Subcutaneous abdominal adipose tissue (tissue), 5 donors: ENCODE data around the gene MANBA.
"Not testable (repeated sequence)": the region's sequence is repeated elsewhere in the genome, so short reads cannot be mapped to it uniquely, and the experiment has no call there.

Source experiments
- H3K27ac ChIP-seq: one replicate; pipeline ENCODE4 v1.7.0; 2013; ENCODE audit warnings: low read depth, mild to moderate bottlenecking, inconsistent platforms, low read length, moderate library complexity
- H3K27me3 ChIP-seq, 5 donors: one replicate each; pipeline ENCODE4 v1.7.0; 2013; ENCODE audit warnings: low read length in 5 of 5, inconsistent platforms in 1 of 5; ENCODE audit not compliant: control insufficient read depth in 5 of 5, insufficient read depth in 4 of 5
- H3K36me3 ChIP-seq, 5 donors: one replicate each; pipeline ENCODE4 v1.7.0; 2013; ENCODE audit warnings: low read length in 5 of 5; ENCODE audit not compliant: control insufficient read depth in 5 of 5, insufficient read depth in 5 of 5
- H3K4me1 ChIP-seq, 5 donors: one replicate each; pipeline ENCODE4 v1.7.0; 2013; ENCODE audit warnings: low read length in 5 of 5, mild to moderate bottlenecking in 3 of 5, moderate library complexity in 1 of 5; ENCODE audit not compliant: control insufficient read depth in 5 of 5, insufficient read depth in 5 of 5
- H3K4me3 ChIP-seq, 5 donors: one replicate each; pipeline ENCODE4 v1.7.0; 2013; ENCODE audit warnings: low read length in 5 of 5, low read depth in 1 of 5
- H3K9ac ChIP-seq, 5 donors: one replicate each; pipeline ENCODE4 v1.7.0; 2013; ENCODE audit warnings: low read length in 5 of 5, mild to moderate bottlenecking in 4 of 5, moderate library complexity in 3 of 5
- H3K9me3 ChIP-seq, 5 donors: one replicate each; pipeline ENCODE4 v1.7.0; 2013; ENCODE audit warnings: low read length in 5 of 5; ENCODE audit not compliant: control insufficient read depth in 5 of 5
- donor health status: healthy.
- donor health status: healthy.
- donor health status: healthy.
- donor health status: healthy.
- donor health status: healthy.

Gene MANBA

GRCh38 chr4:102619021-102619420 is 141.7 kb downstream of the MANBA start:
- peaks cover 3 to 30% (median 26%) of the 10 kb centered on the region in 5 donors for H3K36me3 ChIP-seq
- not testable (repeated sequence) for H3K27me3 ChIP-seq, H3K27ac ChIP-seq, H3K9me3 ChIP-seq, H3K4me3 ChIP-seq, H3K9ac ChIP-seq
- H3K4me1 ChIP-seq = peaks cover 0 to 16% (median 0%) of the 10 kb centered on the region in 5 donors

GRCh38 chr4:102616636-102617035 is 144.1 kb downstream of the MANBA start:
- no peak overlapping the region for H3K4me3 ChIP-seq
- H3K27me3 ChIP-seq = no peaks in the 10 kb centered on the region
- no peak overlapping the region for H3K9ac ChIP-seq
- H3K4me1 ChIP-seq = peaks cover 0 to 19% (median 0%) of the 10 kb centered on the region in 5 donors
- no peak overlapping the region for H3K27ac ChIP-seq
- H3K36me3 ChIP-seq = peaks cover 11 to 54% (median 50%) of the 10 kb centered on the region in 5 donors
- no peaks in the 10 kb centered on the region for H3K9me3 ChIP-seq

DNA sequence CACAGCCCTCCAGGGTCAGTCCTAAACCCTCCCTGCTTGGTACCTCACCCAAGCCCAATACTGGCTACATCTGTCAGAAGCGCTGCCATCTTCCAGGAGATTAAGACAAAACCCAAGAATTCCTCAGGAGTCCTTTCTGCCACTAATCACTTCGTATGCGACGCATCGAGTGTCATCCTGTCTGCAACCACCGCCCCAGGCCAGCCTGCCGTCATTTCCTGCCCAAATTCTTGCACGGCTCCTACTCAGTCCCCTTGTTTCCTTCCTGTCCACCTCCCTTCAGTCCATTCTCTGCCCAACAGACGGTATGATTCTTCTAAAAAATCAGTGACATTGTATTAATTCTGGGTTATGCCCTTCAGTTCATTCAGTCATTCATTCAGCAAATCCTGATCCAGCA is 146.0 kb downstream of the MANBA start:
- peaks cover 0 to 19% (median 0%) of the 10 kb centered on the region in 5 donors for H3K4me1 ChIP-seq
- H3K4me3 ChIP-seq = no peak overlapping the region
- H3K9me3 ChIP-seq = no peaks in the 10 kb centered on the region
- peaks cover 23 to 72% (median 68%) of the 10 kb centered on the region in 5 donors for H3K36me3 ChIP-seq
- peak overlapping the region in 1 of 5 donors; percentile 7 for H3K9ac ChIP-seq
- H3K27me3 ChIP-seq = no peaks in the 10 kb centered on the region
- H3K27ac ChIP-seq = no peak overlapping the region

- Histone ChIP-seq H3K4me1 (peaks cover 0 to 19% (median 0%) of the 10 kb centered on the region in 5 donors), H3K9ac (no peak overlapping the region), H3K4me3 (no peak overlapping the region), H3K36me3 (peaks cover 33 to 91% (median 83%) of the 10 kb centered on the region in 5 donors), H3K27ac (no peak overlapping the region), H3K27me3 (no peaks in the 10 kb centered on the region), H3K9me3 (no peaks in the 10 kb centered on the region)
Observed at GRCh38 chr4:102612824-102613366, 147.9 kb downstream of the MANBA start.

DNA sequence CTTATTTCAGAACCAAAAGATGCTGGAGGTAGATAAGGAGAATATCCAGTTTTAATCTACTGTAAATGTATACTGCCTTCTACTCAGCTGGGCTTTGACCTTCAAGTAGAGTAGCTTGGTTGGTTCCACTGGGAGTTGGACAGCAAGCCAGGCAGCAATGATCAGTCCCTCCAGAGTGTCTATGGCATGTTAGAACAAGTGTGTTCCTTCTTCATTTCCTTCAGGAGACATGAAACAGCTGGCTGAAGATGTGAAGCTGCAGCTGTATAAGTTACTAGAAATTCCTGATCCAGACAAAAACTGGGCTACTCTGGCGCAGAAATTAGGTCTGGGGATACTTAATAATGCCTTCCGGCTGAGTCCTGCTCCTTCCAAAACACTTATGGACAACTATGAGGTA is 148.6 kb downstream of the MANBA start:
- Histone ChIP-seq H3K4me1 (peaks cover 0 to 19% (median 0%) of the 10 kb centered on the region in 5 donors), H3K9me3 (no peaks in the 10 kb centered on the region), H3K4me3 (no peak overlapping the region), H3K27me3 (no peaks in the 10 kb centered on the region), H3K9ac (no peak overlapping the region), H3K27ac (no peak overlapping the region), H3K36me3 (peaks cover 36 to 95% (median 87%) of the 10 kb centered on the region in 5 donors)

DNA sequence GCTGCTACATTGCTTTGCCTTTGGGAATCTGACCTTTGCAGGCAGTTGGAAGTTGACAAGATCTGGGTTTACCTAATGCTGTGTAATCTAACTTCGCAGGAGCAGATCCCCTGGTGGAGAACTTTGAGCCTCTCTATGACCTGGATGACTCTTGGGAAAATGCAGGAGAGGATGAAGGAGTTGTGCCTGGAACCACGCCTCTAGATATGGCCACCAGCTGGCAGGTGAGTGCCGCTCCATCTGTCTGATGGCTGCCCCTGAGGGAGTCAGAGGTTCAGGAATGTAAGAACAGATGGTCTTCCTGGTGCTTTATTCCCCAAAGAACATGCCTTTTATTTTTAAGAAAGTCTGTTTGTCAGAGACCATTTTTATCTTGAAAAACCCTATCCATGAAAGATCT is 150.3 kb downstream of the MANBA start:
- no peak overlapping the region for H3K4me3 ChIP-seq
- peaks cover 0 to 12% (median 0%) of the 10 kb centered on the region in 5 donors for H3K4me1 ChIP-seq
- no peaks in the 10 kb centered on the region for H3K9me3 ChIP-seq
- no peak overlapping the region for H3K27ac ChIP-seq
- peaks cover 41 to 98% (median 86%) of the 10 kb centered on the region in 5 donors for H3K36me3 ChIP-seq
- no peak overlapping the region for H3K9ac ChIP-seq
- no peaks in the 10 kb centered on the region for H3K27me3 ChIP-seq

GRCh38 chr4:102610007-102610406 is 150.8 kb downstream of the MANBA start:
- Histone ChIP-seq H3K36me3 (peaks cover 42 to 98% (median 83%) of the 10 kb centered on the region in 5 donors), H3K4me1 (peaks cover 0 to 10% (median 0%) of the 10 kb centered on the region in 5 donors), H3K9ac (no peak overlapping the region), H3K9me3 (no peaks in the 10 kb centered on the region), H3K27ac (no peak overlapping the region), H3K4me3 (no peak overlapping the region), H3K27me3 (no peaks in the 10 kb centered on the region)

GRCh38 chr4:102608190-102608589 is 152.6 kb downstream of the MANBA start:
- Histone ChIP-seq H3K27ac (no peak overlapping the region), H3K9ac (no peak overlapping the region), H3K4me1 (peaks cover 0 to 4% (median 0%) of the 10 kb centered on the region in 5 donors), H3K36me3 (peaks cover 56 to 96% (median 76%) of the 10 kb centered on the region in 5 donors), H3K27me3 (no peaks in the 10 kb centered on the region), H3K9me3 (no peaks in the 10 kb centered on the region), H3K4me3 (no peak overlapping the region)

DNA sequence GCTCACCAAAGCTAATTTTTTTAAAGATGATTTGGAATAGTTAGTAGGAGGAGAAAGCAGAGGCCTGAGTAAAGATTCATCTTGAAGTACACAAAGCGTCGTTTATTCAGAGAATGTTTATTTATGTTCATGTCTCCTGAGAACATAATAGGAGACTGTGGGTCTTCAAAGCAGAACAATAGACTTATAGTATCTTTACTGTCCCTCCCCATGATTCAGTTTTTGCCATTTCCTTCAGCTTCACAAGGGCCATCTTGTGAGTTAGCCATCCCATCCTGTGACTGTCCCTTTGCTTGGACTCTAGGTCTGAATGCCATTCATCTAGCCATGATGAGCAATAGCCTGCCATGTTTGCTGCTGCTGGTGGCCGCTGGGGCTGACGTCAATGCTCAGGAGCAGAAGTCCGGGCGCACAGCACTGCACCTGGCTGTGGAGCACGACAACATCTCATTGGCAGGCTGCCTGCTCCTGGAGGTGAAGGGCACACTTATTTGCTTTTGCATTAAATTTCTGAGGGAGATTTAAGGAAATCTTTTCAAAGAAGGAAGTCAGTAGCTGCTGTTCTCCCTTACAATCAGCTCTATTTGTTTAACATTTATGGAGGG is 153.8 kb downstream of the MANBA start:
- Histone ChIP-seq H3K27ac (no peak overlapping the region), H3K36me3 (peaks cover 54 to 89% (median 66%) of the 10 kb centered on the region in 5 donors), H3K4me3 (no peak overlapping the region), H3K9ac (no peak overlapping the region), H3K27me3 (no peaks in the 10 kb centered on the region), H3K4me1 (no peaks in the 10 kb centered on the region), H3K9me3 (no peaks in the 10 kb centered on the region)

GRCh38 chr4:102606261-102606660 is 154.5 kb downstream of the MANBA start:
- H3K27ac ChIP-seq = no peak overlapping the region
- peaks cover 48 to 89% (median 66%) of the 10 kb centered on the region in 5 donors for H3K36me3 ChIP-seq
- no peaks in the 10 kb centered on the region for H3K9me3 ChIP-seq

More at GRCh38 chr4:102606261-102606660, 154.5 kb downstream of the MANBA start:
- no peaks in the 10 kb centered on the region for H3K4me1 ChIP-seq
- no peak overlapping the region for H3K9ac ChIP-seq
- no peaks in the 10 kb centered on the region for H3K27me3 ChIP-seq
- H3K4me3 ChIP-seq = no peak overlapping the region
